Mesenteric fat pad (tissue), 1 donor: ENCODE results near the gene XXYLT1. TPM values are rescaled to one million over a fixed set of nuclear protein-coding genes. Genes with fewer than 3 reads are reported as not detected.
"Not testable (repeated sequence)": the region's sequence is repeated elsewhere in the genome, so short reads cannot be mapped to it uniquely, and the experiment has no call there.

Source experiments
- DNase-seq: peaks from one replicate; pipeline ENCODE4 v3.0.0-alpha.2; 2020; ENCODE audit warnings: low spot score
- total RNA-seq: library from RNA; stranded (reverse); fragmentation: NEBNext Ultra II Directional; extraction: Animal tissue kit (Norgen Biotek cat#: 25700); gene quantifications from one replicate; pipeline ENCODE4 v1.2.1, GENCODE V29; 2021
- donor health status: DM: yes; HTN: yes; CAD: no.

XXYLT1 gene
- total RNA-seq, 1 donor from 2014 or later = 17.0 TPM

- no peak for DNase-seq
Measured at GRCh38 chr3:195230244-195230643, 40.7 kb downstream of the XXYLT1 start.

GRCh38 chr3:195228886-195229285 lies 42.1 kb downstream of the XXYLT1 start:
- DNase-seq = not testable (repeated sequence)

- DNase-seq = no peak
Measured at GRCh38 chr3:195227871-195228270, 43.1 kb downstream of the XXYLT1 start.

- no peak for DNase-seq
Measured at GRCh38 chr3:195226900-195227447, 44.0 kb downstream of the XXYLT1 start.

GRCh38 chr3:195226445-195226844 lies 44.5 kb downstream of the XXYLT1 start:
- no peak for DNase-seq

GRCh38 chr3:195224980-195225580 lies 45.9 kb downstream of the XXYLT1 start:
- no peak for DNase-seq

- peak; percentile 75 for DNase-seq
Measured at GRCh38 chr3:195224156-195224979, 46.6 kb downstream of the XXYLT1 start.

- peak; percentile 80 for DNase-seq
Measured at GRCh38 chr3:195221876-195222617, 48.9 kb downstream of the XXYLT1 start.

GRCh38 chr3:195221015-195221853 lies 49.7 kb downstream of the XXYLT1 start:
- DNase-seq = no peak

- DNase-seq = no peak
Measured at GRCh38 chr3:195219351-195220230, 51.4 kb downstream of the XXYLT1 start.

GRCh38 chr3:195218331-195218730 lies 52.6 kb downstream of the XXYLT1 start:
- not testable (repeated sequence) for DNase-seq

GRCh38 chr3:195215576-195215975 lies 55.4 kb downstream of the XXYLT1 start:
- DNase-seq = not testable (repeated sequence)

- no peak for DNase-seq
Measured at GRCh38 chr3:195214381-195214780, 56.6 kb downstream of the XXYLT1 start.

- DNase-seq = no peak
Measured at GRCh38 chr3:195213639-195214315, 57.2 kb downstream of the XXYLT1 start.

GRCh38 chr3:195212749-195213375 lies 58.1 kb downstream of the XXYLT1 start:
- DNase-seq = no peak

- DNase-seq = peak; percentile 57
Measured at GRCh38 chr3:195212033-195212748, 58.8 kb downstream of the XXYLT1 start.

- peak; percentile 88 for DNase-seq
Measured at GRCh38 chr3:195210266-195210973, 60.5 kb downstream of the XXYLT1 start.
